ENCODE data around the gene BNC2.

DNA sequence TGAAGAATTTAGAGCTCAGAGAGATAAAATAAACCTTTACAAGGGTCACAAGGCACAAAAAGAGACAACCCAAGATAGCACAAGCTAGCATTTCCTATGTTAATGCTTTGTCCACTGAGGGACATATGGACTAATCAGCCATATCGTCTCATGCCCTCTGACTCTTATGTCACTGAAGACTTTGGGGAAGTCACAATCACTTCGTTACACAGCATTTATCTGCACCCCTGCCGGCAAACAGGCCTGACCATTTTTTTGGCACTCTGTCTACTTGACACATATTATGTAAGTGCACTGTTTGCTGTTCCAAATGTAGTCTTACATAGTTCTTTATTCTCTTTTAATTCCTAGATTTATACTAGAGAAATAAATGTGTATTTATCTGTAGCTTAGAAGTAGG lies 13.9 kb upstream of the BNC2 start:
- TF ChIP-seq ZNF121 (tag by site-specific recombination; IDR thresholded peaks at IDR 0.05) (no peak), ZNF530 (tag by site-specific recombination; IDR thresholded peaks at IDR 0.05; ENCODE audit: low read depth) (no peak), ZNF366 (tag by site-specific recombination; conservative IDR thresholded peaks at IDR 0.05) (no peak), ZNF747 (tag by site-specific recombination; IDR thresholded peaks at IDR 0.05) (no peak)
- TF ChIP-seq, protein P1, sequence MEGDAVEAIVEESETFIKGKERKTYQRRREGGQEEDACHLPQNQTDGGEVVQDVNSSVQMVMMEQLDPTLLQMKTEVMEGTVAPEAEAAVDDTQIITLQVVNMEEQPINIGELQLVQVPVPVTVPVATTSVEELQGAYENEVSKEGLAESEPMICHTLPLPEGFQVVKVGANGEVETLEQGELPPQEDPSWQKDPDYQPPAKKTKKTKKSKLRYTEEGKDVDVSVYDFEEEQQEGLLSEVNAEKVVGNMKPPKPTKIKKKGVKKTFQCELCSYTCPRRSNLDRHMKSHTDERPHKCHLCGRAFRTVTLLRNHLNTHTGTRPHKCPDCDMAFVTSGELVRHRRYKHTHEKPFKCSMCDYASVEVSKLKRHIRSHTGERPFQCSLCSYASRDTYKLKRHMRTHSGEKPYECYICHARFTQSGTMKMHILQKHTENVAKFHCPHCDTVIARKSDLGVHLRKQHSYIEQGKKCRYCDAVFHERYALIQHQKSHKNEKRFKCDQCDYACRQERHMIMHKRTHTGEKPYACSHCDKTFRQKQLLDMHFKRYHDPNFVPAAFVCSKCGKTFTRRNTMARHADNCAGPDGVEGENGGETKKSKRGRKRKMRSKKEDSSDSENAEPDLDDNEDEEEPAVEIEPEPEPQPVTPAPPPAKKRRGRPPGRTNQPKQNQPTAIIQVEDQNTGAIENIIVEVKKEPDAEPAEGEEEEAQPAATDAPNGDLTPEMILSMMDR (tag by site-specific recombination; IDR thresholded peaks at IDR 0.05) = no peak

Measured in HEK293 (cell line).